IMR-90 (cell line): ENCODE measurements around the gene BET1. TPM values are rescaled to one million over a fixed set of nuclear protein-coding genes. Genes with fewer than 3 reads are reported as not detected.

Source experiments
- ATAC-seq: fragments of 200-7000 bp; cut with Tn5 transposase; 2 replicates; pipeline ENCODE4 v1.9.1; 2020; ENCODE audit warnings: low read depth, mild to moderate bottlenecking, moderate library complexity
- Bru-seq: library from RNA; stranded (reverse); fragments of 400-500 nt; gene quantifications from one replicate; lab custom pipeline; 2021; lab: Mats Ljungman, UMichigan
- BruChase-seq, 2 experiments: library from RNA; stranded (reverse); fragments of 400-500 nt; gene quantifications; one replicate each; lab custom pipeline; 2021; lab: Mats Ljungman, UMichigan
- BruUV-seq: library from RNA; stranded (reverse); fragments of 400-500 nt; replicated peaks from 2 replicates; lab custom pipeline; 2021; lab: Mats Ljungman, UMichigan
- CTCF ChIA-PET: fragments of 300-600 bp; formaldehyde crosslinking; extraction: SDS; loops from one replicate; lab custom pipeline; 2021; ENCODE audit warnings: antibody characterized with exemption; lab: Yijun Ruan, JAX
- POLR2A ChIA-PET: fragments of 300-600 bp; sonication (Branson Sonifier 250); formaldehyde crosslinking; loops from one replicate; lab custom pipeline; 2022; ENCODE audit warnings: antibody characterized with exemption; ENCODE audit not compliant: unreplicated experiment; lab: Charles Lee
- DNase-seq: peaks from one replicate; pipeline ENCODE4 v3.0.0; 2013
- H2AFZ ChIP-seq: replicated peaks from 2 replicates; pipeline ENCODE3; 2013; ENCODE audit warnings: low read length, mild to moderate bottlenecking; ENCODE audit not compliant: poor library complexity
- H2AK5ac ChIP-seq: 2 replicates; pipeline ENCODE4 v1.6.1; 2013; ENCODE audit warnings: low read depth, low read length, inconsistent platforms
- H2AK9ac ChIP-seq: replicated peaks from 2 replicates; pipeline ENCODE3; 2013; ENCODE audit warnings: mild to moderate bottlenecking, low read depth, low read length, moderate library complexity; ENCODE audit not compliant: poor library complexity
- H2BK120ac ChIP-seq: 2 replicates; pipeline ENCODE4 v1.6.1; 2013; ENCODE audit warnings: low read depth, low read length, inconsistent platforms
- H2BK15ac ChIP-seq: 3 replicates; pipeline ENCODE4 v1.6.1; 2013; ENCODE audit warnings: low read depth, low read length, inconsistent platforms
- H2BK20ac ChIP-seq: 2 replicates; pipeline ENCODE4 v1.6.1; 2013; ENCODE audit warnings: low read depth, mild to moderate bottlenecking, inconsistent platforms, low read length, moderate library complexity
- H2BK5ac ChIP-seq: 2 replicates; pipeline ENCODE4 v1.6.1; 2013; ENCODE audit warnings: mild to moderate bottlenecking, low read depth, low read length, inconsistent platforms; ENCODE audit not compliant: poor library complexity, severe bottlenecking
- H3K14ac ChIP-seq: replicated peaks from 2 replicates; pipeline ENCODE4 v1.6.1; 2013; ENCODE audit warnings: low read depth, low read length, inconsistent platforms
- H3K18ac ChIP-seq: 2 replicates; pipeline ENCODE4 v1.6.1; 2013; ENCODE audit warnings: low read depth, low read length, control low read depth
- H3K23ac ChIP-seq: 2 replicates; pipeline ENCODE4 v1.6.1; 2013; ENCODE audit warnings: low read depth, low read length, inconsistent platforms
- H3K27ac ChIP-seq: 2 replicates; pipeline ENCODE4 v1.5.1; 2013; ENCODE audit warnings: mild to moderate bottlenecking, control low read depth, low read length; ENCODE audit not compliant: insufficient read depth
- H3K27me3 ChIP-seq: 2 replicates; pipeline ENCODE4 v1.6.1; 2013; ENCODE audit warnings: low read length; ENCODE audit not compliant: control insufficient read depth, insufficient read depth
- H3K36me3 ChIP-seq: 2 replicates; pipeline ENCODE4 v1.6.1; 2013; ENCODE audit warnings: low read length, mixed read lengths; ENCODE audit not compliant: control insufficient read depth, insufficient read depth
- H3K4ac ChIP-seq: 2 replicates; pipeline ENCODE4 v1.6.1; 2013; ENCODE audit warnings: low read depth, low read length, inconsistent platforms
- H3K4me1 ChIP-seq: 2 replicates; pipeline ENCODE4 v1.6.1; 2013; ENCODE audit warnings: low read length, mixed read lengths; ENCODE audit not compliant: control insufficient read depth, insufficient read depth
- H3K4me2 ChIP-seq: 2 replicates; pipeline ENCODE4 v1.6.1; 2013; ENCODE audit warnings: low read depth, mild to moderate bottlenecking, control low read depth, low read length, moderate library complexity
- H3K4me3 ChIP-seq: 2 replicates; pipeline ENCODE4 v1.5.1; 2013; ENCODE audit warnings: low read depth, mild to moderate bottlenecking, control low read depth, low read length, moderate library complexity; ENCODE audit not compliant: insufficient read depth
- H3K56ac ChIP-seq: 2 replicates; pipeline ENCODE4 v1.6.1; 2013; ENCODE audit warnings: low read length, inconsistent platforms; ENCODE audit not compliant: insufficient read depth; ENCODE audit errors: extremely low read depth
- H3K79me1 ChIP-seq, 2 experiments: 2 replicates each; pipeline ENCODE4 v1.6.1; 2013; ENCODE audit warnings: low read length in 2 of 2, inconsistent platforms in 1 of 2, low read depth in 1 of 2
- H3K9ac ChIP-seq: 2 replicates; pipeline ENCODE4 v1.6.1; 2013; ENCODE audit warnings: low read depth, low read length, control low read depth
- H3K9me1 ChIP-seq: 2 replicates; pipeline ENCODE4 v1.6.1; 2013; ENCODE audit warnings: low read length, inconsistent platforms; ENCODE audit not compliant: insufficient read depth
- H3K9me3 ChIP-seq: 2 replicates; pipeline ENCODE4 v1.6.1; 2013; ENCODE audit warnings: low read length; ENCODE audit not compliant: control insufficient read depth, insufficient read depth
- H4K20me1 ChIP-seq: 2 replicates; pipeline ENCODE4 v1.6.1; 2013; ENCODE audit warnings: low read length, inconsistent platforms; ENCODE audit not compliant: insufficient read depth
- H4K5ac ChIP-seq: 2 replicates; pipeline ENCODE4 v1.6.1; 2013; ENCODE audit warnings: mild to moderate bottlenecking, low read depth, low read length, control low read depth
- H4K8ac ChIP-seq, 2 experiments: 2 replicates each; pipeline ENCODE4 v1.6.1; 2013; ENCODE audit warnings: low read depth in 2 of 2, low read length in 2 of 2, control low read depth in 1 of 2, inconsistent platforms in 1 of 2
- H4K91ac ChIP-seq: 2 replicates; pipeline ENCODE4 v1.6.1; 2013; ENCODE audit warnings: low read depth, low read length, inconsistent platforms; ENCODE audit not compliant: insufficient read depth
- CEBPB ChIP-seq: IDR thresholded peaks from 2 replicates; pipeline ENCODE4 v1.6.1; 2012; ENCODE audit warnings: low read depth, low read length, improper control_type of control experiment
- CHD1 ChIP-seq: IDR thresholded peaks from 2 replicates; pipeline ENCODE4 v1.6.1; 2012; ENCODE audit warnings: low read depth, low read length, improper control_type of control experiment
- FOS ChIP-seq: fragments of 150-350 bp; IDR thresholded peaks from 2 replicates; pipeline ENCODE4 v1.6.1; 2016; ENCODE audit warnings: low read depth, low read length
- MXI1 ChIP-seq: IDR thresholded peaks from 2 replicates; pipeline ENCODE4 v1.6.1; 2012; ENCODE audit warnings: low read depth, mild to moderate bottlenecking, low read length, moderate library complexity, borderline replicate concordance
- NFE2L2 ChIP-seq: fragments of 150-350 bp; IDR thresholded peaks from 2 replicates; pipeline ENCODE4 v1.6.1; 2016; ENCODE audit warnings: low read depth, mild to moderate bottlenecking, low read length
- POLR2A ChIP-seq: IDR thresholded peaks from 2 replicates; pipeline ENCODE4 v1.6.1; 2012; ENCODE audit warnings: mild to moderate bottlenecking, low read depth, low read length
- RCOR1 ChIP-seq: IDR thresholded peaks from 2 replicates; pipeline ENCODE4 v1.6.1; 2012; ENCODE audit warnings: mild to moderate bottlenecking, low read length, improper control_type of control experiment; ENCODE audit not compliant: insufficient replicate concordance
- RFX5 ChIP-seq: IDR thresholded peaks from 2 replicates; pipeline ENCODE4 v1.8.0; 2012; ENCODE audit warnings: low read depth, mild to moderate bottlenecking, low read length, moderate library complexity
- SMC3 ChIP-seq: fragments of 150-350 bp; IDR thresholded peaks from 2 replicates; pipeline ENCODE4 v1.6.1; 2016; ENCODE audit warnings: low read depth, mild to moderate bottlenecking, antibody characterized with exemption, low read length, moderate library complexity
- WGBS, 2 experiments: methylation state at CpG; one replicate each; pipeline versions ENCODE4 v1.1.5 to v1.1.7; 2013; ENCODE audit warnings: missing lambda C conversion rate in 2 of 2; ENCODE audit not compliant: insufficient read length in 1 of 2; ENCODE audit errors: extremely low coverage in 2 of 2; 5-methylcytosine and 5-hydroxymethylcytosine counted together
- dilution Hi-C: fragments of 300-500 bp; cut with HindIII; formaldehyde crosslinking; loops from one replicate; pipeline ENCODE4 v1.14.3; 2018; ENCODE audit warnings: low sequenced_read_pairs; ENCODE audit not compliant: unreplicated experiment
- in situ Hi-C: fragments of 300-500 bp; cut with MboI; formaldehyde crosslinking; loops from 3 replicates; pipeline ENCODE4 v1.14.3; 2019; ENCODE audit warnings: low sequenced_read_pairs, inconsistent platforms, mixed read lengths
- intact Hi-C: fragments of 100-400 bp; cut with micrococcal nuclease; formaldehyde crosslinking; loops from 2 replicates; pipeline ENCODE4 v1.10.0; 2022
- long read RNA-seq: library from polyadenylated mRNA; unstranded; transcript quantifications from one replicate; pipeline ENCODE4 v2.0.0, GENCODE V29; 2021; ENCODE audit not compliant: unreplicated experiment
- polyA plus RNA-seq, 3 experiments: library from polyadenylated mRNA; depleted of rRNA; stranded (reverse); fragments of >200 nt; gene quantifications; 2 replicates each; pipeline ENCODE4 v1.2.3, GENCODE V29; 2012; ENCODE audit warnings: low replicate concordance in 1 of 3
- total RNA-seq: library from RNA; depleted of rRNA; stranded (reverse); fragments of >200 nt; gene quantifications from 2 replicates; pipeline ENCODE4 v1.2.3, GENCODE V29; 2012; rRNA removed

BET1 gene, protein sequence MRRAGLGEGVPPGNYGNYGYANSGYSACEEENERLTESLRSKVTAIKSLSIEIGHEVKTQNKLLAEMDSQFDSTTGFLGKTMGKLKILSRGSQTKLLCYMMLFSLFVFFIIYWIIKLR
- total RNA-seq = 9.9 and 36.4 TPM in 2 replicates
- polyA plus RNA-seq (2012; rRNA removed) = 21.6 and 33.2 TPM in 2 replicates
- polyA plus RNA-seq (2012; cell fraction: cytosol; rRNA removed) = 4.5 and 8.7 TPM in 2 replicates
- 1.8 and 10.5 TPM in 2 replicates for polyA plus RNA-seq (2012; cell fraction: nucleus; rRNA removed; ENCODE audit: low replicate concordance)
- Bru-seq, nascent RNA = percentile 74 among the genes with signal in this experiment
- BruChase-seq, experiment 1, labeled RNA remaining after a 6-hour chase = percentile 60 among the genes with signal in this experiment
- percentile 66 among the genes with signal in this experiment for BruChase-seq, experiment 2, labeled RNA remaining after a 2-hour chase
- long read RNA-seq, transcript BET1-201 (4 exons, 1,504 nt) = major isoform, 32 of 36 reads
- long read RNA-seq, partial matches to known transcripts = 0 of 36 reads
- long read RNA-seq, other reads (novel, unspliced or antisense) = 4 of 36 reads

DNA sequence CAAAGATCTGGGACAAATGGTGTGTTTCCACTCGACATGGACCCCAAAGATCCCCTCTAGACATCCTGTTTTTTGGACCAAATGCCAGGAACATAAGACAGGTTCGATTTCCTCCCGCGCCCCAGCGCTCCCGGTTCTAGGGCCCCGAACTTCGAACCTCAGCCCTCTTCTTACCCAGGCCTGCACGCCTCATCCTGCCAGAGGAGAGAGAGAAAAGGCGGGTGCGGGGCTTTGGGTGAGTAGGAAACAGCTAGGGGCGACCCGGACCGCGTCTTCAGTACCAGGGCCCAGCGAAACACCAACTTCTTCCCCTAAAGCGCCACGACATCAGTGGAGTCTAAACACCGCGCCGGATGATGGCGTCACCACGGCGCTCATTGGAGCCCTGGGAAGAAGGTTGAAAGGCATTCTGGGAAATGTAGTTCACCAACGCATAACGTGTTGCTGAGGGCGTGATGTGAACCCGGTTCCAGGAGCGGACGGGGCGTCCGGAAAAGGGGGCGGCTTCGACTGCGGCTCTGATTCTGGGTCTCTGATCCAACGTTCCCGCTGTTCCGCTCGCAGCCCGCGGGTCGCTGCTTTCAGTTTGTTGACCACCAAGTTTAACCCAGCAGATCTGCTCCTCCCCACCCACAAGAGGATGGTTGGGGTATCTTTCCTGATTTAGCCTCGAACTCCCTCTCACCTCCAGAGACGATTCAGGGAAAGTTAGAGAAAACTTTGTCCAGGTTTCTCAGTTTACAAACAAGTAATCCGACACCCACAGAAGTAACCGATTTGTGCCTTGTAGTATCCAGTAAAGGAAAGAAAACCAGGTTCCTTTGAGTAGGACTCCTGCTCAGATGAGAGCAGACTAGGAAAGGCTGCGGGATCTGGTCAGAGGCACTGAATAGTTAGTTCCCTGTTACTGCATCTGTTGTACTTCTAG is at the start of gene BET1:
Gene BET1 (minus strand): TSS at position 332 of the 928 bp plus-strand sequence. CDS start 139 bp downstream, at position 193.
- Histone ChIP-seq H3K14ac (peak within 1 kb of the TSS; percentile 87), H2AFZ (peak within 1 kb of the TSS; percentile 90), H2BK5ac (peak within 1 kb of the TSS; percentile 84), H3K9me1 (peaks cover 9% of the 10 kb centered on the region), H3K27ac (peak within 1 kb of the TSS; percentile 84), H3K4me2 (peak within 1 kb of the TSS; percentile 89), H4K8ac (peak within 1 kb of the TSS; percentile 81 to 93), H3K56ac (peak within 1 kb of the TSS; percentile 74), H2BK20ac (peak within 1 kb of the TSS; percentile 57; the same call in 1 of the 2 replicates), H3K4me3 (peak within 1 kb of the TSS; percentile 73), H3K36me3 (no peaks in the 10 kb centered on the region), H3K4me1 (peaks cover 2% of the 10 kb centered on the region; the same call in 1 of the 2 replicates), H4K5ac (peak within 1 kb of the TSS; percentile 72), H3K9ac (peak within 1 kb of the TSS; percentile 92), H3K79me1 (peaks cover 21 to 32% of the 10 kb centered on the region in 2 experiments), H4K20me1 (peaks cover 4% of the 10 kb centered on the region; the same call in 1 of the 2 replicates), H2BK15ac (peak within 1 kb of the TSS; percentile 61; the same call in 2 of the 3 replicates), H3K27me3 (no peaks in the 10 kb centered on the region), H2AK9ac (peak within 1 kb of the TSS; percentile 88), H3K18ac (peak within 1 kb of the TSS; percentile 59), H2BK120ac (peak within 1 kb of the TSS; percentile 79), H3K23ac (peak within 1 kb of the TSS; percentile 94), H2AK5ac (peak within 1 kb of the TSS; percentile 95), H4K91ac (peak within 1 kb of the TSS; percentile 58), H3K9me3 (no peaks in the 10 kb centered on the region), H3K4ac (peak within 1 kb of the TSS; percentile 87)
- peak; percentile 98 for ATAC-seq
- POLR2A ChIA-PET = interaction anchor here (0.6 kb wide), 1 partner anchor 83 kb away, joined by 4 read pairs; the partner anchor contains the start of gene GNG11
- TF ChIP-seq CEBPB (0 out of 2 replicates have a peak, but pooled peaks have one; percentile 14), NFE2L2 (no peak), RCOR1 (no peak), RFX5 (peak; percentile 26; the same call in 1 of the 2 replicates), SMC3 (no peak; the same call in 1 of the 2 replicates), CHD1 (peak; percentile 77; the same call in 1 of the 2 replicates), MXI1 (peak; percentile 76; the same call in 1 of the 2 replicates), FOS (no peak), POLR2A (peak; percentile 84)
- dilution Hi-C loops (no loop called here), in situ Hi-C loops (no loop called here), intact Hi-C loops (loop anchor here (1.0 to 5.0 kb wide), 3 partner anchors 81 to 219 kb away; partner anchors contain the start of gene TFPI2)
- BruUV-seq = no TSS peak
- CTCF ChIA-PET = no interaction called here
- WGBS, 2 experiments = no CpG with 5 or more reads among the region's 47 CpGs
- peak; percentile 97 for DNase-seq
